ENCODE results near the gene SIRPA. TPM values are rescaled to one million over a fixed set of nuclear protein-coding genes. Genes with fewer than 3 reads are reported as not detected.

Gene SIRPA
- total RNA-seq, 2 donors from 2014 or later = 9.8 to 12.2 TPM

- Histone ChIP-seq H3K9ac (ENCODE audit: low read depth in 2 of 2, low read length in 2 of 2) (no peak overlapping the region), H3K4me3 (no peak overlapping the region), H3K4me1 (no peaks in the 10 kb centered on the region), H3K9me3 (no peaks in the 10 kb centered on the region), H3K27ac (no peak overlapping the region), H3K27me3 (no peaks in the 10 kb centered on the region), H3K36me3 (no peaks in the 10 kb centered on the region)
- TF ChIP-seq CTCF (IDR thresholded peaks at IDR 0.05) = no peak
- intact Hi-C loops (cut with DNase I) = no loop called here
- DNase-seq = no peak
These were observed 44.0 kb downstream of the SIRPA start for GRCh38 chr20:1939270-1939595.

GRCh38 chr20:1940581-1940980, 45.4 kb downstream of the SIRPA start:
- no peak for DNase-seq

GRCh38 chr20:1941226-1941625, 46.0 kb downstream of the SIRPA start:
- Histone ChIP-seq H3K27me3 (no peaks in the 10 kb centered on the region), H3K27ac (no peak overlapping the region), H3K36me3 (no peaks in the 10 kb centered on the region), H3K4me3 (no peak overlapping the region), H3K9ac (ENCODE audit: low read depth in 2 of 2, low read length in 2 of 2) (no peak overlapping the region), H3K4me1 (no peaks in the 10 kb centered on the region), H3K9me3 (no peaks in the 10 kb centered on the region)
- intact Hi-C loops (cut with DNase I) = no loop called here
- no peak for DNase-seq
- no peak for TF ChIP-seq CTCF (IDR thresholded peaks at IDR 0.05)

More at GRCh38 chr20:1940581-1940980, 45.4 kb downstream of the SIRPA start:
- H3K36me3 ChIP-seq = no peaks in the 10 kb centered on the region
- H3K4me3 ChIP-seq = no peak overlapping the region
- no peak overlapping the region for H3K9ac ChIP-seq (ENCODE audit: low read depth in 2 of 2, low read length in 2 of 2)
- no peaks in the 10 kb centered on the region for H3K9me3 ChIP-seq
- no peaks in the 10 kb centered on the region for H3K4me1 ChIP-seq
- H3K27ac ChIP-seq = no peak overlapping the region
- no peak for TF ChIP-seq CTCF (IDR thresholded peaks at IDR 0.05)
- H3K27me3 ChIP-seq = no peaks in the 10 kb centered on the region
- intact Hi-C loops (cut with DNase I) = no loop called here

- Histone ChIP-seq H3K4me3 (no peak overlapping the region), H3K27ac (no peak overlapping the region), H3K36me3 (no peaks in the 10 kb centered on the region), H3K9me3 (no peaks in the 10 kb centered on the region), H3K9ac (ENCODE audit: low read depth in 2 of 2, low read length in 2 of 2) (no peak overlapping the region), H3K27me3 (no peaks in the 10 kb centered on the region), H3K4me1 (no peaks in the 10 kb centered on the region)
- intact Hi-C loops (cut with DNase I) = no loop called here
- TF ChIP-seq CTCF (IDR thresholded peaks at IDR 0.05) = no peak
- DNase-seq = no peak
These were observed 46.9 kb downstream of the SIRPA start for GRCh38 chr20:1942061-1942460.

GRCh38 chr20:1942486-1943274, 47.5 kb downstream of the SIRPA start:
- intact Hi-C loops (cut with DNase I) = no loop called here
- no peak for TF ChIP-seq CTCF (IDR thresholded peaks at IDR 0.05)
- DNase-seq = no peak
- Histone ChIP-seq H3K4me3 (no peak overlapping the region), H3K9ac (ENCODE audit: low read depth in 2 of 2, low read length in 2 of 2) (no peak overlapping the region), H3K9me3 (no peaks in the 10 kb centered on the region), H3K27me3 (no peaks in the 10 kb centered on the region), H3K36me3 (no peaks in the 10 kb centered on the region), H3K27ac (no peak overlapping the region), H3K4me1 (peaks cover 3% of the 10 kb centered on the region)
